T follicular helper cell (primary cell): ENCODE measurements around the gene OR6J1.
"Not testable (repeated sequence)": the region's sequence is repeated elsewhere in the genome, so short reads cannot be mapped to it uniquely, and the experiment has no call there.

Experiments
- DNase-seq: peaks from one replicate; pipeline ENCODE4 v3.0.0-alpha.2; 2020; ENCODE audit warnings: low read depth

OR6J1 gene

DNA sequence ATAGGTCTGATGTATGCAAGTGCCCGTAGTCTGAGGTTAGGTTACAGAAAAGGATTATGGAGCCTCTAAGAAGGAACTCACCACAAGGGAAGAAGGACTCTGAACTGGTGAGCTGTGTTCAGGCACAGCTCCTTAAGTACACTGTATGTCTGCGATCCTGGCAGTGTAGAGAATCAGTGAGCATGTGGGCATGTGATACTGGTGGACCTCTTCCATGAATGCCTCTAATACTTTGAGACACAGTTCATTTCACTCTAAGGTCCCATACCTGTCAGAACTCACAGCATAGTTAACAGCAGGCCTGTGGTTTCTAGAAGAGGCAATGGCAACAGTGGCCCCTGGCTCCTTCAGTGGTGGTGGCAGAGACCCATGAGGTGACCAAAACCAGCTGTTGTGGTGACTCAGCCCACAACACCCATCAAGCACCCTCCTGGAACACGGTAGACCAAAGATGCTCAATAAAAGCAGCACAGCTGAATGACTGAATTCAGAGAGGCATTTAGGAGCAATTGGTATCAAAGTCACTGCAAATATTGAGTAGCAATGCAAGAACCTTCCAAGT, 6.9 kb upstream of the OR6J1 start:
- no peak for DNase-seq

DNA sequence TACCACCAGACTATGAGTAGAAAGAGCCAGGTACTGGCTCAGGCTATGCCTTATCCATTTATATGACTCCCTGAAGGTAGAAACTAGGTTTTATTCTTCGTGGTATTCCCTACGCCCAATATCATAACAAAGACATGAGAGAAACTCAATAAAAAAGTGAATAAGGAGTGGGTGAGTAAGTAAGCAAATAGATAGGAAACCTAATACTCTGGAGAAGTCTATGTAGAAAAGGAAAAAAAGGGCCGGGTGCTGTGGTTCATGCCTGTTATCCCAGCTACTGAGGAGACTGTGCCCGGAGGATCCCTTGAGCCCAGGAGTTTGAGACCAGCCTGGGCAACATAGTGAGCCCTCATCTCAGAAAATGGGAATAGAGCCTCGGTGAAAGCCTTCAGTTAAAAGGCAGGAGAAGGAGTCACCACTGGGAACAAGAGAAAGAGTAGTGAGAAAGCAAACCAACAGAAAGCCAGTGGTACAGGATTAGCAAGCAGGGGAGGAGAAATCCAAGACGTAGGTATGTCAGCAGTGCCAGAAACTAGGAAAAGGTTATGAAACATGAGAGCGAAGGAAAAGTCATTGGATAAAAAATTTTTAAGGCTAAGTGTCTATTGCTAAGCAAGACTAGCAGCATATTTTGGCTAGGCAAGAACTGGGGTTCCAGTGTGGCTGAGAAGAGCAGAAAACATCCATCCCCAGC, 6.0 kb upstream of the OR6J1 start:
- DNase-seq: no peak

DNA sequence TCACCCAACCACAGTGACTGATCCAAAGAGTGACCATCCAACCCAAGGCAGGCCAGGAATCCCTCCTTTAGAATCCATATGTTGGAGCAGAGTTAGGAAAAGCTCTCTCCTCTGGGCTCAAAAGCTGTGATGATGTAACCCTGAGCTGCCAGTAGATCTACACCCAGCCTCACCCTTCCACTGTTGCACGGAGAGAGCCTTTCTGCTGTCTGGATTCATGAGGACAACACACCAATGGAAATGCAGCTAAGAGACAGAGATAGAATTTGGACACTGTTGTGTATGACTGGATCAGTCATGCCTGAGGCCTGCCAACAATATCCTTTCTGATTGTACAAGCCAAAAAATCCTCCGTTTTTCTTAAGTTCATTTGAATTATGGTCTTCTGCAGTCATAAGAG, 4.4 kb upstream of the OR6J1 start:
- DNase-seq: no peak

DNA sequence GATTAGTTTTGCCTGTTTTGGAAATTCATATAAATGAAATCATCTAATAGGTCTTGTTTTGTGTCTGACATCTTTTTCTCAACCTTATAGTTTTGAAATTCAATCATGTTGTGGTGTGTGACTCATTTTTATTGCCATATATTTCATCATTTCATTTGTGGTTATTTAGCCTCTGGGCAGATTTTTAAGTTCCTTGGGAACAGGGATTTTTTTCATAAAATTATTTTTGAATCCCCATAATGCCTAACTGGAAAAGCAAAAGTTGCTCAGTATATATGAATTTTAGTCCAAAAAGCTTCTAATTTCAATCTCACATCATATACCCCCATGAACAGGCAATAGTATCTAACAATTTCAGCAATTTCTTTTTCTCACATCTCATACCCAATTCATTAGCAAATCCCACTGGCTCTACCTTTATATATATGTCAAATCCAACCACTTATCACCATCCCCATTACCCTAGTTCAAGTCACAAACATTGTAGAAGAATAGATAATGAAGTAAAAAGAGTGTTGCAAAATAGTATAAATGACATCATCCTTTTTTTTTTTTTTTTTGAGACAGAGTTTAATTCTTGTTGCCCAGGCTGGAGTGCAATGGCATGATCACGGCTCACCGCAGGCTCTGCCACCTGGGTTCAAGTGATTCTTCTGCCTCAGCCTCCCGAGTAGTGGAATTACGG, 2.6 kb upstream of the OR6J1 start:
- DNase-seq: no peak

DNA sequence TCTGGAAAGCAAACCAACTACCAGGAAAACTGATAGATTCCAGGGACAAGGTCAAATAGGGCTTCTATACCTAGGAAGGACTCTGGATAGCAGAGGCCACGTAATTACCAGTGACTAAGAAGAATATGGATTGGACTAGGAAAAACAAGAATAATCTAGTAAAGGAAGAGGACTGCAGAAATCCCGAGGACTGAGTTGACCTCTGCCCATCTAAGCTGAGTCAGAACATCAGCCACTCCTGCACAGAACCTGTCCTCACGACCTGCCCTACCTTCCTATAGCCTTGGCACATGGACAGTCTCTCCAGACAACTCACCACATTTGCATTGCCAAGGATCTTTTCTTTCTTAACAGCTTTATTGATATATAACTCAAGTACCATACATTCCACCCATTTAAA, 2.3 kb downstream of the OR6J1 start:
- DNase-seq: no peak

DNA sequence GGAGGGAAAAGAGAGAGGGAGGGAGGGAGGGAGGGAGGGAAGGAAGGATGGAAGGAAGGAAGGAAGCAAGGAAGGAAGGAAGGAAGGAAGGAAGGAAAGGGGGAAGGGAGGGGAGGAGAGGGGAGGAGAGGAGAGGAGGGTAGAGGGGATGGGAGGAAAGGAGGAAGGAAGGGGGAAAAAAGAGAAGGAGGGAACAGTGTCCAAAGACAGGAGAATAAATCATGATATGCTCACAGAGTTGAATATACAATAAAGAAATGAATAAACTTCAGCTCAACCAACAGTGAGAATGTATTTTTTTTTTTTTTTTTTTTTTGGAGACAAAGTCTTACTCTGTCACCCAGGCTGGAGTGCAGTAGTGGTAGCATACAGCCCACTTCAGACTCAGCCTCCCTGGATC, 4.0 kb downstream of the OR6J1 start:
- no peak for DNase-seq

DNA sequence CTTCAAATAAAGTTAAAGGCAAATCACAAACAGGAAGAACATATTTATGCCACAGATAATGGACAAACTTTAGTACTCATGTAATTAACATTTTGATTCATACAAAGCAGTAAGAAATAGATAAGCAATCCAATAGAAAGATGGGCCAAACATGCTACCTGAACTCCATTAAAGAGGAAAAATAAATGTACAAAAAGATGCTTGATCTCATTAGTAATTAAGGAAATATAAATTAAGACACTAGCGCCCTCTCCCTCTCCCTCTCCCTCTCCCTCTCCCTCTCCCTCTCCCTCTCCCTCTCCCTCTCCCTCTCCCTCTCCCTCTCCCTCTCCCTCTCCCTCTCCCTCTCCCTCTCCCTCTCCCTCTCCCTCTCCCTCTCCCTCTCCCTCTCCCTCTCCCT, 8.2 kb downstream of the OR6J1 start:
- not testable (repeated sequence) for DNase-seq

DNA sequence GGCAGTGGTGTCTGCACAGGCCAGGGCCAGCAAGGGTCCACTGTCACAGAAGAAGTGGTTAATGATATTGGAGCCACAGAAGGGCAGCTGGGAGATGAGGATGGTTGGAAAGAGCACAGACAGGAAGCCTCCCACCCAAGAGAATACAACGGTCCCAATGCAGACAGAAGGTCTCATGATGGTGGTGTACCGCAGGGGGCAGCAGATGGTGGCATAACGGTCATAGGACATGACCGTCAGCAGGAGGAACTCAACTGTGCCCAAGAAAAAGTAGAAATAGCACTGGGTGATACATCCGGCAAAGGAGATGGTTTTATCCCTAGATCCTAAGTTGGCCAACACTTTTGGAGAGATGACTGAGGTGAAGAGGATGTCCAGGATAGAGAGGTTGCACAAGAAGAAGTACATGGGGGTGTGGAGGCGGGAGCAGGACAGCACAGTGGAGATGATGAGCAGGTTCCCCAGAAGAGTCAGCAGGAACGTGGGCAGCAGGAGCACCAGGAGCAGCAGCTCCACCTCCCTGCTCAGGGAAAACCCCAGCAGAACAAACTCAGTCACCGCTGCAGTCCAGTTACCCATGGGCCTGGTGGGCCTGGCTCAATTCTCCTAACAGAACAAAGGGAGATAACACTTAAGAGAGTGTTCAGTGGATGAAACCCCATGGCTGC, 9.8 kb downstream of the OR6J1 start:
- DNase-seq: no peak

DNA sequence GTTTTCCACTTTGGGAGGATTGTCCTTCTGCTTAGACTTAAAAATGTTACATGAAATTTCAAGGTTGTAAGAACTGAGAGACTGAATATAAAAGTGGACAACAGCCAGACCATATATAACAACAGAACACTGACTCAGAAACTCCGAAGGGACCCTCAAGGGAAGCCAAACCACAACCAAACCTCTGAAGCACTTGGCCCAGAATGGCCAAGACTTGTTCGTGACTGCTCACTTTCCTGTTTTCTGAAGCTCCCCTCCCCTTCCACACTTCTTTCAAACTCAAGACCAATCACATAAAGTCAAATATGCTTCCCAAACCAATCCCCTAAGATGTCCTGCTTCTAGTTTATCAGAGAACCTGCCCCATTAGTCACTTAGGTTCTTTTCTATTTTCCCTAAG, 13.7 kb downstream of the OR6J1 start:
- DNase-seq: no peak

DNA sequence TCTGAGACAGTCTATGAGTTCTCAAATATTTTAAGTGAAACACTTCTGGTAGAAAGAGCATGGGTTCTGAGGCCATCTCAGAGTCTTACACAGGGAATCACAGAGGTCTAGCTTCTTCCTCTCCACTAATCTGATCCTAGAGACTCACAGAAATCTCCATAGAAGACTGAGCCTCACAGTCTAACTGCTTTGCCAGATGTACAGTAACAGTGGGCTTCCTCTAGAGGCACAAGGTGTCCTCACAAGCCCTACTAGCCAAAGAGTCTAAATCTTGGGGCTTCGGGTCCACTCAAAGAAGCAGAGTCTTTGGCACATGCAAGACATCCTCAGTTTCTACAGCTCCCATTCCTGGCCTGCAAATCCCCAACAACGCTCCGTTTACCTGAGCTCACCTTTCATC, 14.1 kb downstream of the OR6J1 start:
- DNase-seq: no peak

DNA sequence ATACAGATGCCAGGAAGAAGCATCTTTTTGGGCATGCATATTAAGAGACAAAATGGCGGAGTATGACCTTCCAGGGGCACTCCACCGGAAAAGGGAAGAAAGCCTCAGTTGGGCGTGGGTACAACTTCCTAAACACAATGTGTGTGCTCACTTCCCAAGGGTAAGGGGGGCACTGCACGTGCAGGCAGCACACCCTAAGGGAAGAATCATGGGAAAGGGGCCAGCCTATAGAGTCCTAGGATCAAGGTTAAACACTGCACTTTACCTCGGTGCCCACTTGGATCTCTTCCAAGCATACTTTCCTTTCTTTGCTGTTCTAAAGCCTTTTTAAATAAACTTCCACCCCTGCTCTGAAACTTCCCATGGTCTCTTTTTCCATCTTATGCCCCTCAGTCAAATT, 14.8 kb downstream of the OR6J1 start:
- no peak for DNase-seq

DNA sequence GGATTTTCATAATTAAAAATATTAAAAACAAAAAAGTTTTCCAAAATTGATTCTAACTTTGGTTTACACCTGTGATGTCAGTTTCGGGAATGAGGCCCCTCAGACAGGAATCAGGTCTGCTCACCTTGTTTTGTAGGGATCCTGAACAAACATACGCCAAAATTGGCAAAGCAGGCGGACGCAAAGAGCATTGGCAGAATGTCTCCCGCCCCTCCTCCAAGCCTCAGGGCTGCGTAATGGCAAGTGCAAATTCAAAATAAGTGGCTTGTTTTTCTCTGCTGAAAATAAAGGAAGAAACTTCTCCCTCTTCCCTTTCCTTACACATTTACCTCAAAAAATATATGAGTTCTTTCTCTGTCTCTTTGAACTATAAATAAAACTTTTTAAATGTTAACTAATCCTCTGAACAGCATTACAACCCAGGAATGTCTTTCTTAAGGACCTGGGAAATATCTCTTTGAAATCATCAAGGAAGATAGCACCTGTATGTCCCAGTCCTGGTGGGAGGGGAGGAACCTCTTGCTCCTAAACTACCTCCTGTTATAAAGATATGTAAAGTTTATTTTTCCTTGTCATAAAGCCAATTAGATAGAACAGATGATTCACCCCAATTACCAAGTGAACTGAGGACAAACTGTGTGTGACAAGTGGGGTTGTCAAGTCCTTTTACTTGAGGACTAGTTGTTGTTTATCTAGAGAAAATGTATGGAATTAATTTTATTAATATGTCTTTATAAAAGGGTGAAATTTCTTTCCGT, 16.5 kb downstream of the OR6J1 start:
- no peak for DNase-seq

DNA sequence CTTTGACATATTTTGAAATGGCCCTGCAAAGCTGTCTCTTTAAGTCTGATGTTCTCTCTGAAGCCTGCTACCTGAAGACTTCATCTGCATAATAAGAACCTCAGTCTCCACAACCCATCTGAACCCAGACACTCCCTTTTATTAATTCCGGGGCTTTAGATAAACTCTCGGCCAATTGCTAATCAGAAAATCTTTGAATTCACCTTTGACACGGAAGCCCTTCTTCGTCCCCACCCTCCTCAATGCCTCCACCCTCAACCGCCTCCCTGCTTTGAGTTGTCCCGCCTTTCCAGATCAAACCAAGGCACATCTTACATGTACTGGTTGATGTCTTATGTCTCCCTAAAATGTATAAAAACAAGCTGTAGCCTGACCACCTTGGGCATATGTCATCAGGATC, 17.6 kb downstream of the OR6J1 start:
- DNase-seq: no peak

DNA sequence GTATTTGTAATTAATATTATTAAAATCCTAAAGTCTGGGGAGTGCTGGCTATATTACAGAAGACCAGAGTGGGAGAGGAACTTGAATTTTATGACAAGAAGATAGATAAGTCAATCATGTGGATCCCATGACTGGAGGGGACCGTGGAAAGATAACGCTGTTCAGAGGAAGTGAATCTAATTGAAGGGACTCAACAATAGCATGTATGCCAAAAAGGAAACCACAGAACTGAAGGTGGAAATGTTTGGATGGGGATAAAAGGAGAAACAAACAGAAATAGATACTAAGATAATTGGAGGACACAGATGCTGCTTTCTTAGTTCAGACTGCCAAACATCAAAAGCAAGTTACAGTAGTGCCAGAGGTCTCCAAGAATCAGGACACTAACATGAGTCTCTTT, 21.1 kb downstream of the OR6J1 start:
- no peak for DNase-seq

DNA sequence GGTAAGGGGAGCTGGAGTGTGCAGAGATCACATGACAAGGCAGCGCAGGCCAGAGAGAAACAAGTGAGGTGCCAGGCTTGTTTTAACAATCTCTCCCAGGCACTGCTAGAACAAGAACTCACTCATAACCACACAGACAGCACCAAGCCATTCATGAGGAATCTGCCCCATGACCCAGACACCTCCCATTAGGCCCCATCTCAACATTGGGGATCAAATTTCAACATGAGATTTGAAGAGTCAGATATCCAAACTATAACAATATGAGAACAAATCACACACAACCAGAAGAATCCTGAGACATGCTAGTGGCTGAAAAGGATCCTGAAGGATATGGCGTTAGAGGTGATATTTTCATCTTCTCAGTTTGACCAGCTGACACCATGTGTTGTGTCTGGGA, 21.9 kb downstream of the OR6J1 start:
- DNase-seq: no peak

DNA sequence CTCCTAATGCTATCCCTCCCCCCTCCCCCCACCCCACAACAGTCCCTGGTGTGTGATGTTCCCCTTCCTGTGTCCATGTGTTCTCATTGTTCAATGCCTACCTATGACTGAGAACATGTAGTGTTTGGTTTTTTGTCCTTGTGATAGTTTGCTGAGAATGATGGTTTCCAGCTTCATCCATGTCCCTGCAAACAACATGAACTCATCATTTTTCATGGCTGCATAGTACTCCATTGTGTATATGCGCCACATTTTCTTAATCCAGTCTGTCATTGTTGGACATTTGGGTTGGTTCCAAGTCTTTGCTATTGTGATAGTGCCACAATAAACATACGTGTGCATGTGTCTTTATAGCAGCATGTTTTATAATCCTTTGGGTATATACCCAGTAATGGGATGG, 28.4 kb downstream of the OR6J1 start:
- not testable (repeated sequence) for DNase-seq

DNA sequence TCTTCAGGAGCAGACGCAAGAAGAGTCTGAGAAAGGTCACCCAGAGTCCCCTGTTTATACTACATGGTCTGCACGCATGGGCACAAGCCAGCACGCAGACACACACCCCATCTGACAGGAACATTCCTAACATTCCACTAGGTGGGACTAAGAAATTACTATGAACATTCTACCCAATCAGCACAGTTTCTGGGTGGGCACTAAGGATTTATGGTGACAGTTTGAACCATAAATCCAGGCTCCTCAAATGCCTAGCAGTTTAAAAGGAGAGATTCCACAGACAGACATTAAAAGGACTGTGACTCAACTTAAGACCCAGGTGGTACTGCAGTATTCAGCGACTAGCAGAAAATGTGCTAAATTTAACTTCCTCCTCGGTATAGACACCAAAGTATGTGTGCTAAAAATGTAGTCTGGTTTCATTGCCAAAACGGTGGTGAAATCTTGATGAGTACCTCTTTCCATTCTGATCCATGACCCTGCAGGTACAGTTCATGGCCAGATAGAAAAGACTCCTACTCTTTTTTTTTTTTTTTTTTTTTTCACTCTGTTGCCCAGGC, 29.8 kb downstream of the OR6J1 start:
- no peak for DNase-seq

DNA sequence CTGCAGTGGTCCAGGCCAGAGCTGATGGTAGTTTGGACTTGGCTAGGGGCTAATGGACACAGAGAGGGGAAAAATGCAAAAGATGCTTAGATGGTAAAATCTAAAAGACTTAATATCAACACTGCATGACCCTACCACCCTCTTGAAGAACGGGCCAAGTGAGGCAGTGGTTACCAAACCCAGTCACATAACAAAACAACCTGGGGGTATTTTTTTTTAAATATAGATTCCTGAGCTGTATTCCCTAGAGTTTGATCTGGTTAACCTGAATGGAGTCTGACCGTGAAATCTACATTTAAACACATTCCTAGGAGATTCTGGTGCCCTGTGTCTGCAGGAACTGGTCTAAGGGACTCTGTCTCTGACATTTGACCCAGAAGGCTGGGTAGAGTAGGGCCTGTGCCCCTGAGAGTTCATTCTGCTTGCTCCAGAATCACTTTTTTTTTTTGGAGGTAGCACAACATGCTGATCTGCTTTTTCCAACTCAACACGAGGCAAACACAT, 30.4 kb downstream of the OR6J1 start:
- no peak for DNase-seq

DNA sequence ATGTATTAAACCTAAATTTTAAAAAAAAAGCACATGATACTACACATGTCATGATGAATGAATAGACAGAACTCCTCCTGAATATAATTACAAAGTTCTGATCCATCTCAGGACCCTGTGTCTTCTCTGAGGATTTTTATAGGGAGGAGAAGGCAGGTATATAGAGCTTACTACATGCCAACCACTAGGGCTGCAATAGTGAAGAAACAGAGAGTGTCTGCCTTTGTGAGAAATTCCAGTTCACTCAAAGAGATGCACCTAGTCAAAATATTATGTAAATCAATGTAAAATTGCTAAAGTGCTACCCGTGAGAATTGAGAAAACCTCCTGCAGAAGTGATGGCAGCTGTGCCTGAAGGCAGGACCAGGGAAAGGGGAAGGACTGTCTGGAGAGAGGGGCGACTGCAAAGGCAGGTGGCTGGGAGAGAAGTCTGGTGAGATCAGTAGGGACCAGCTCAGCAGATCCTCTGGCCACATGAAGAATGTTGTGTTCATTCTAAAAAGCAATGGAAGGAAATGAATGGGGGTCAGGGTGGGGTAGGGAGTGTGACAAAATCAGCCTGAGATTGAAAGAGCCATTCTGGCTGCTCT, 31.0 kb downstream of the OR6J1 start:
- DNase-seq: no peak

DNA sequence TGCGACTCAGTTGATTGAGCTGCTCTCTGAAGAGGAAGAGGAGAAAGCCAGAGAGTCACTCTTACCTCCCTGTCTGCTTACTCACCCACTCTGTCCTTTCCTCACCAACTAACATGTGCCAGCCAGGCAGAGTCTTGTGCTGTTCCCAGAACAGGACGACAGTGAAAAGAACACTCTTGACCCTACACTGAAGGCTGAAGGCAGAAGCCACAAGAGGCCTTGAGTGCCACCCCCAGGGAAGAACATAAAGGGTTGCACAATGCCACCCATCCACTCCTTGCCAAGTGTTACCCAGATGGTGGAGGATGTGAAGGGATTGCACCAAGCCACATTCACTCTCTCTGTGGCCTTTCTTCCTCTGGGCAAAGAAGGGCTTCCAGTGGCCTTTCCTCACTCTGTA, 33.2 kb downstream of the OR6J1 start:
- DNase-seq: no peak

DNA sequence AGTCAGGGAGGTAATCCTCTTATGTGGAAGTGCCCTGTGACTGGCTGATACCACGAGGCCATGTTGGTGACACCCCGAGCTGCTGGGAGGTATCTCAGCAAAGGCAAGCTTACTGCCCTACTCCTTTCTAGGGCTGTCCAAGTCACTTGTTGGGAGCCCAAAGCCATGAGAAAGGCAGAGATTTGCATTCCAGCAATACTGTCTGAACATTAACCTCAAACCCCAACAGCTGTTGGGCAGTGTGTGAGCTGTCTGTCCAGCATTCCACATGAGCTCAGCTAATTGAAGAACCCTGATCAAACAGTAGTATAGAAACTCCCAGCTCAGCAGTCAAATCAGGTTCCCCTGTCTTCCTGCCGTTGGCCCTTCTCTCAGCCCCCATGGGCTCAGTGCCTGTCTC, 36.9 kb downstream of the OR6J1 start:
- DNase-seq: no peak
